Endothelial cell of umbilical vein (primary cell): ENCODE data around the gene NBEAL2. TPM values are rescaled to one million over a fixed set of nuclear protein-coding genes. Genes with fewer than 3 reads are reported as not detected.

Experiments used
- BruUV-seq: library from RNA; stranded (reverse); fragments of 400-500 nt; replicated peaks from 2 replicates; lab custom pipeline; 2021; lab: Mats Ljungman, UMichigan
- CTCF ChIA-PET: fragments of 300-600, 350-600 bp; sonication (Branson Sonifier 250); formaldehyde crosslinking; loops from one replicate; lab custom pipeline; 2021; ENCODE audit warnings: antibody characterized with exemption, inconsistent platforms; lab: Charles Lee
- POLR2A ChIA-PET: fragments of 300-600, 350-600 bp; sonication (Branson Sonifier 250); formaldehyde crosslinking; loops from one replicate; lab custom pipeline; 2021; ENCODE audit warnings: antibody characterized with exemption, inconsistent platforms; lab: Charles Lee
- DNase-seq: peaks from one replicate; pipeline ENCODE4 v3.0.0-alpha.2; 2011; ENCODE audit warnings: low read depth, low spot score
- FAIRE-seq: peaks from 2 replicates; lab custom pipeline; 2011; peaks lifted over from hg19 to GRCh38; lab: Jason Lieb, UNC
- H2AFZ ChIP-seq: 2 replicates; pipeline ENCODE4 v1.6.0; 2012; ENCODE audit warnings: low read depth, low read length, control low read depth, inconsistent platforms
- H3K27ac ChIP-seq: 2 replicates; pipeline ENCODE4 v1.5.1; 2011; ENCODE audit warnings: low read depth, mild to moderate bottlenecking, control low read depth, low read length, moderate library complexity; ENCODE audit not compliant: insufficient read depth
- H3K27me3 ChIP-seq, 2 experiments: 2 replicates each; pipeline versions ENCODE4 v1.6.0 to v1.6.1; 2011; ENCODE audit warnings: low read length in 2 of 2, mixed read lengths in 1 of 2; ENCODE audit not compliant: control insufficient read depth in 2 of 2, insufficient read depth in 2 of 2
- H3K36me3 ChIP-seq, 2 experiments: 2 replicates in 1 of 2; 3 replicates in 1 of 2; pipeline ENCODE4 v1.5.1; 2011; ENCODE audit warnings: low read length in 2 of 2, mild to moderate bottlenecking in 1 of 2, moderate library complexity in 1 of 2; ENCODE audit not compliant: control insufficient read depth in 2 of 2, insufficient read depth in 2 of 2; ENCODE audit errors: extremely low read depth in 1 of 2
- H3K4me1 ChIP-seq: 3 replicates; pipeline ENCODE4 v1.5.1; 2011; ENCODE audit warnings: mild to moderate bottlenecking, low read length; ENCODE audit not compliant: control insufficient read depth, insufficient read depth; ENCODE audit errors: extremely low read depth
- H3K4me2 ChIP-seq: 2 replicates; pipeline ENCODE4 v1.6.1; 2011; ENCODE audit warnings: low read length, control low read depth, mixed read lengths; ENCODE audit not compliant: insufficient read depth
- H3K4me3 ChIP-seq, 3 experiments: fragments of 200-600 bp in 1 of 3; sonication (generic), shearing (Covaris generic) in 1 of 3; replicated peaks in 1 of 3; 2 replicates each; pipeline ENCODE4 v1.5.1; 2011 to 2016; ENCODE audit warnings: control low read depth in 3 of 3, low read length in 3 of 3, mild to moderate bottlenecking in 2 of 3, inconsistent platforms in 1 of 3, low read depth in 1 of 3, moderate library complexity in 1 of 3; ENCODE audit not compliant: insufficient read depth in 1 of 3
- H3K79me2 ChIP-seq: 2 replicates; pipeline ENCODE4 v1.6.0; 2012; ENCODE audit warnings: low read length, inconsistent platforms; ENCODE audit not compliant: control insufficient read depth, insufficient read depth
- H3K9ac ChIP-seq: replicated peaks from 2 replicates; pipeline ENCODE3; 2011; ENCODE audit warnings: low read length, control low read depth; ENCODE audit not compliant: insufficient read depth; ENCODE audit errors: extremely low read depth
- H3K9me1 ChIP-seq: replicated peaks from 3 replicates; pipeline ENCODE4 v1.6.0; 2011; ENCODE audit warnings: mild to moderate bottlenecking, low read length; ENCODE audit not compliant: control insufficient read depth, insufficient read depth; ENCODE audit errors: extremely low read depth
- H3K9me3 ChIP-seq: replicated peaks from 2 replicates; pipeline ENCODE4 v1.5.1; 2012; ENCODE audit warnings: low read length, inconsistent platforms; ENCODE audit not compliant: control insufficient read depth, insufficient read depth
- H4K20me1 ChIP-seq: replicated peaks from 2 replicates; pipeline ENCODE3; 2011; ENCODE audit warnings: mild to moderate bottlenecking, low read length; ENCODE audit not compliant: control insufficient read depth, insufficient read depth; ENCODE audit errors: extremely low read depth
- EZH2 ChIP-seq: IDR thresholded peaks from 2 replicates; pipeline ENCODE4 v1.6.1; 2012; ENCODE audit warnings: borderline replicate concordance, low read depth, mild to moderate bottlenecking, moderate library complexity, low read length, inconsistent platforms; ENCODE audit not compliant: severe bottlenecking
- FOS ChIP-seq: IDR thresholded peaks from 2 replicates; pipeline ENCODE4 v1.6.1; 2011; ENCODE audit warnings: mild to moderate bottlenecking, low read length, moderate library complexity, borderline replicate concordance; ENCODE audit not compliant: insufficient read depth
- GATA2 ChIP-seq: IDR thresholded peaks from 2 replicates; pipeline ENCODE4 v1.7.0; 2011; ENCODE audit warnings: low read depth, mild to moderate bottlenecking, moderate library complexity, mixed read lengths, low read length; ENCODE audit not compliant: insufficient read length, insufficient read depth
- POLR2AphosphoS5 ChIP-seq: IDR thresholded peaks from 2 replicates; pipeline ENCODE4 v1.6.1; 2012; ENCODE audit warnings: low read depth, mild to moderate bottlenecking, control low read depth, low read length, moderate library complexity; ENCODE audit not compliant: insufficient read depth
- dilution Hi-C: fragments of 300-500 bp; cut with MboI; formaldehyde crosslinking; loops from one replicate; pipeline ENCODE4 v1.15.0; 2019; ENCODE audit warnings: low sequenced_read_pairs; ENCODE audit not compliant: extremely low pct_ligation_motif_present
- intact Hi-C: fragments of 100-400 bp; cut with micrococcal nuclease; formaldehyde crosslinking; loops from one replicate; pipeline ENCODE4 v1.10.0; 2022
- polyA plus RNA-seq, 4 experiments: library from polyadenylated mRNA; depleted of rRNA in 3 of 4; stranded (reverse) in 3 of 4; unstranded in 1 of 4; fragments of >200 nt; gene quantifications; 2 replicates each; pipeline versions ENCODE4 v1.2.1 to v1.2.3, GENCODE V29; 2011 to 2012; ENCODE audit warnings: missing spikeins in 1 of 4
- total RNA-seq: library from RNA; stranded (reverse); gene quantifications from 2 replicates; pipeline ENCODE4 v1.2.3, GENCODE V29; 2021
- TF ChIP-seq, protein P1 (sequence below): IDR thresholded peaks from 2 replicates; pipeline ENCODE4 v1.6.1; 2011; ENCODE audit not compliant: insufficient read depth, insufficient read length
- TF ChIP-seq, protein P2 (sequence below), 2 donors: IDR thresholded peaks; 1 replicate in 1 of 2; 2 replicates in 1 of 2; pipeline ENCODE4 v1.5.1; 2011; ENCODE audit warnings: low read length in 2 of 2, mild to moderate bottlenecking in 2 of 2, moderate library complexity in 2 of 2, control low read depth in 1 of 2, inconsistent platforms in 1 of 2, low read depth in 1 of 2; ENCODE audit not compliant: insufficient read depth in 1 of 2; ENCODE audit errors: extremely low read depth in 1 of 2

The NBEAL2 gene
- total and polyA plus RNA-seq, 2 donors (not counting 3 experiments of a cell fraction or from before 2014, with no cell fraction given), result 48.0 to 84.7 TPM

DNA sequence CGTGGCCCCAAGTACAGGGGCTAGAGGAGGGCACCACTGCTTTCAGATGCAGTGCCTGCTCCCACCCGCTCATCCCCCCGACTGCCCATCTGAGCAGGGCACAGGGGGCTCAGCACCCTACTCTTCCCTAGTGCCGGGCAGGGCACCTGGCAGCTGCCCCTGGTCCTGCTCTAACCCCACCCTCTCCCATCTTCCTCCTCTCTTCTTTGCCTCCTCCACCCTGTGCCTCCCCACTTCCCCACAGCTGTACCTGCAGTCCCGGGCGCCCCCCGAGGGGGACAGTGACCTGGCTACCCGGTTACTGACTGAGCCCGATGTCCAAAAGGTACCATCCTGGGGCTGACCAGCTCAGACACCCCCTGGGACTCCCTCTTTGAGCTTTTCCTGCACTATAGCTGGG lies 12.8 kb downstream of the NBEAL2 start:
- H3K9ac ChIP-seq, result no peak overlapping the region
- H4K20me1 ChIP-seq, result no peaks in the 10 kb centered on the region
- BruUV-seq, result no TSS peak
- no peak for TF ChIP-seq FOS
- H3K27me3 ChIP-seq, result no peaks in the 10 kb centered on the region
- no peak overlapping the region for H3K4me2 ChIP-seq
- no peak overlapping the region for H3K27ac ChIP-seq
- intact Hi-C loops, result loop anchor here (10.0 kb wide), 1 partner anchor 287 kb away; the partner anchor contains the start of gene TMIE
- FAIRE-seq, result no peak
- dilution Hi-C loops, result no loop called here
- no peak for DNase-seq
- no peak overlapping the region for H3K4me3 ChIP-seq
- ChIA-PET CTCF (interaction anchor here (1.1 to 1.7 kb wide), 2 partner anchors 16 to 69 kb away, joined by 3 to 9 read pairs; no protein-coding TSS in a partner anchor), POLR2A (interaction anchor here (0.6 kb wide), 1 partner anchor 277 kb away, joined by 3 read pairs; no protein-coding TSS in a partner anchor)
- peaks cover 5% of the 10 kb centered on the region for H3K79me2 ChIP-seq
- H3K9me1 ChIP-seq, result no peaks in the 10 kb centered on the region
- H3K4me1 ChIP-seq, result peaks cover 16% of the 10 kb centered on the region
- peaks cover 3 to 18% of the 10 kb centered on the region in 2 experiments for H3K36me3 ChIP-seq
- no peaks in the 10 kb centered on the region for H3K9me3 ChIP-seq
- H2AFZ ChIP-seq, result no peak overlapping the region

DNA sequence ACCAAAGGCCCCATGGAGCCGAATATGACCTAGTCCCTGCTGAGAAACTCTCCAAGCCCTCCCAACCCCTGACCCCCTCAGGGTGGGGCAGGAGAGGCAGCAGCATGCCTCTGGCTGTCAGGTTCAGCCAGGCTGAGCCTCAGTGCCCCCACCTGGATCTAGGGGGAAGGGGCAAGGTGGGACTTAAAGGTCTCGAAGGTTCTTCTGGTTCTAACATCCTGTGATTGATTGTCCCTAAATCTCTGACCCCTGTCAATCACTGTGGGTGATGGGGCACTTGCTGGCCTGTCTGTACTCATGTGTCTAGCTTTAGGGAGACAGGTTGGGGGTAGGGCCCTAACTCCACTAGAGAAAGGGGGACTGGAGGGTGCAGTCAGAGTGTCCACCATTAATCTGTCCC lies 13.8 kb downstream of the NBEAL2 start:
- Histone ChIP-seq H3K4me2 (no peak overlapping the region), H3K9me3 (no peaks in the 10 kb centered on the region), H3K9ac (no peak overlapping the region), H3K4me1 (peaks cover 6% of the 10 kb centered on the region), H3K27ac (no peak overlapping the region), H3K4me3 (no peak overlapping the region), H3K27me3 (no peaks in the 10 kb centered on the region), H3K36me3 (peaks cover 3 to 18% of the 10 kb centered on the region in 2 experiments), H2AFZ (no peak overlapping the region), H3K9me1 (no peaks in the 10 kb centered on the region), H4K20me1 (no peaks in the 10 kb centered on the region), H3K79me2 (peaks cover 3% of the 10 kb centered on the region)
- ChIA-PET CTCF (interaction anchor here (1.1 to 1.9 kb wide), 4 partner anchors 12 to 84 kb away, joined by 3 to 7 read pairs (median 6); no protein-coding TSS in a partner anchor), POLR2A (no interaction called here)
- intact Hi-C loops (loop anchor here (10.0 kb wide), 1 partner anchor 288 kb away; the partner anchor contains the start of gene TMIE), dilution Hi-C loops (no loop called here)
- no peak for DNase-seq
- TF ChIP-seq POLR2AphosphoS5, result no peak
- no peak for TF ChIP-seq EZH2
- TF ChIP-seq, protein P1, sequence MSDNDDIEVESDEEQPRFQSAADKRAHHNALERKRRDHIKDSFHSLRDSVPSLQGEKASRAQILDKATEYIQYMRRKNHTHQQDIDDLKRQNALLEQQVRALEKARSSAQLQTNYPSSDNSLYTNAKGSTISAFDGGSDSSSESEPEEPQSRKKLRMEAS, result no peak
- no peak for TF ChIP-seq GATA2
- no peak for TF ChIP-seq FOS
- TF ChIP-seq, protein P2, sequence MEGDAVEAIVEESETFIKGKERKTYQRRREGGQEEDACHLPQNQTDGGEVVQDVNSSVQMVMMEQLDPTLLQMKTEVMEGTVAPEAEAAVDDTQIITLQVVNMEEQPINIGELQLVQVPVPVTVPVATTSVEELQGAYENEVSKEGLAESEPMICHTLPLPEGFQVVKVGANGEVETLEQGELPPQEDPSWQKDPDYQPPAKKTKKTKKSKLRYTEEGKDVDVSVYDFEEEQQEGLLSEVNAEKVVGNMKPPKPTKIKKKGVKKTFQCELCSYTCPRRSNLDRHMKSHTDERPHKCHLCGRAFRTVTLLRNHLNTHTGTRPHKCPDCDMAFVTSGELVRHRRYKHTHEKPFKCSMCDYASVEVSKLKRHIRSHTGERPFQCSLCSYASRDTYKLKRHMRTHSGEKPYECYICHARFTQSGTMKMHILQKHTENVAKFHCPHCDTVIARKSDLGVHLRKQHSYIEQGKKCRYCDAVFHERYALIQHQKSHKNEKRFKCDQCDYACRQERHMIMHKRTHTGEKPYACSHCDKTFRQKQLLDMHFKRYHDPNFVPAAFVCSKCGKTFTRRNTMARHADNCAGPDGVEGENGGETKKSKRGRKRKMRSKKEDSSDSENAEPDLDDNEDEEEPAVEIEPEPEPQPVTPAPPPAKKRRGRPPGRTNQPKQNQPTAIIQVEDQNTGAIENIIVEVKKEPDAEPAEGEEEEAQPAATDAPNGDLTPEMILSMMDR (IDR thresholded peaks at IDR 0.05; ENCODE audit: extremely low read depth in 1 of 2, insufficient read depth in 1 of 2, low read depth in 1 of 2, low read length in 2 of 2), result no peak
- no TSS peak for BruUV-seq
- no peak for FAIRE-seq
